CD14-positive monocyte (primary cell): ENCODE measurements around the gene AKR1C3. TPM values are rescaled to one million over a fixed set of nuclear protein-coding genes. Genes with fewer than 3 reads are reported as not detected.
"Not testable (repeated sequence)": the region's sequence is repeated elsewhere in the genome, so short reads cannot be mapped to it uniquely, and the experiment has no call there.

Experiments
- DNase-seq, 3 donors: peaks; one replicate each; pipeline ENCODE4 v3.0.0-alpha.2; 2011 to 2022
- H2AFZ ChIP-seq: 2 replicates; pipeline ENCODE4 v1.6.0; 2012; ENCODE audit warnings: mild to moderate bottlenecking, low read depth, low read length, inconsistent platforms; ENCODE audit not compliant: insufficient read depth, poor library complexity, severe bottlenecking
- H3K27ac ChIP-seq, 2 donors: 1 replicate in 1 of 2; 2 replicates in 1 of 2; pipeline ENCODE4 v1.5.1; 2012 to 2013; ENCODE audit warnings: low read length in 2 of 2, control low read depth in 1 of 2, inconsistent platforms in 1 of 2, low read depth in 1 of 2, mild to moderate bottlenecking in 1 of 2
- H3K27me3 ChIP-seq, 2 donors: one replicate each; pipeline versions ENCODE4 v1.6.0 to v1.6.1; 2011 to 2013; ENCODE audit warnings: low read length in 2 of 2; ENCODE audit not compliant: control insufficient read depth in 2 of 2, insufficient read depth in 2 of 2
- H3K36me3 ChIP-seq, 2 donors: replicated peaks in 1 of 2; 1 replicate in 1 of 2; 2 replicates in 1 of 2; pipeline versions ENCODE4 v1.5.1 to v1.6.1; 2012 to 2013; ENCODE audit warnings: low read length in 2 of 2, control low read depth in 1 of 2, inconsistent platforms in 1 of 2, mild to moderate bottlenecking in 1 of 2; ENCODE audit not compliant: insufficient read depth in 2 of 2, control insufficient read depth in 1 of 2
- H3K4me1 ChIP-seq, 2 donors: 1 replicate in 1 of 2; 2 replicates in 1 of 2; pipeline versions ENCODE4 v1.5.1 to v1.6.1; 2012 to 2013; ENCODE audit warnings: low read length in 2 of 2, control low read depth in 1 of 2, inconsistent platforms in 1 of 2, mild to moderate bottlenecking in 1 of 2, moderate library complexity in 1 of 2; ENCODE audit not compliant: insufficient read depth in 2 of 2, control insufficient read depth in 1 of 2
- H3K4me2 ChIP-seq: replicated peaks from 2 replicates; pipeline ENCODE3; 2012; ENCODE audit warnings: low read length, moderate library complexity, mild to moderate bottlenecking; ENCODE audit not compliant: poor library complexity, severe bottlenecking; ENCODE audit errors: extremely low read depth
- H3K4me3 ChIP-seq, 3 experiments: fragments of 200-600 bp in 1 of 3; sonication (generic) in 1 of 3; replicated peaks in 1 of 3; 1 replicate in 2 of 3; 2 replicates in 1 of 3; pipeline ENCODE4 v1.5.1; 2011 to 2013; ENCODE audit warnings: low read length in 3 of 3, mild to moderate bottlenecking in 3 of 3, control low read depth in 2 of 3, low read depth in 2 of 3, inconsistent platforms in 1 of 3, moderate library complexity in 1 of 3
- H3K79me2 ChIP-seq: 2 replicates; pipeline ENCODE4 v1.6.0; 2012; ENCODE audit warnings: mild to moderate bottlenecking, control low read depth, inconsistent platforms, low read length, moderate library complexity; ENCODE audit not compliant: insufficient read depth
- H3K9ac ChIP-seq: 2 replicates; pipeline ENCODE4 v1.6.0; 2017; ENCODE audit warnings: low read length, mild to moderate bottlenecking; ENCODE audit not compliant: insufficient read depth, poor library complexity, severe bottlenecking
- H3K9me3 ChIP-seq, 2 donors: replicated peaks in 1 of 2; 1 replicate in 1 of 2; 2 replicates in 1 of 2; pipeline versions ENCODE4 v1.5.1 to v1.6.1; 2012 to 2013; ENCODE audit warnings: low read length in 2 of 2, control low read depth in 1 of 2; ENCODE audit not compliant: control insufficient read depth in 1 of 2, insufficient read depth in 1 of 2
- H4K20me1 ChIP-seq: 2 replicates; pipeline ENCODE4 v1.6.0; 2012; ENCODE audit warnings: mild to moderate bottlenecking, low read length, control low read depth, moderate library complexity; ENCODE audit not compliant: insufficient read depth
- H3K27ac Mint-ChIP-seq, 7 donors: one replicate each; pipeline ENCODE4 v1.8.0; 2020; ENCODE audit warnings: mild to moderate bottlenecking in 7 of 7, mixed read lengths in 7 of 7, moderate library complexity in 6 of 7, inconsistent platforms in 2 of 7
- H3K27me3 Mint-ChIP-seq, 3 donors: one replicate each; pipeline ENCODE4 v1.8.0; 2021 to 2022; ENCODE audit warnings: low read depth in 3 of 3, mild to moderate bottlenecking in 3 of 3, mixed read lengths in 3 of 3, moderate library complexity in 3 of 3, inconsistent platforms in 1 of 3
- H3K36me3 Mint-ChIP-seq, 2 donors: one replicate each; pipeline ENCODE4 v1.8.0; 2020; ENCODE audit warnings: mixed read lengths in 2 of 2, inconsistent platforms in 1 of 2, mild to moderate bottlenecking in 1 of 2
- H3K4me1 Mint-ChIP-seq: one replicate; pipeline ENCODE4 v1.8.0; 2020; ENCODE audit warnings: mild to moderate bottlenecking, mixed read lengths
- H3K4me3 Mint-ChIP-seq, 2 donors: one replicate each; pipeline ENCODE4 v1.8.0; 2020; ENCODE audit warnings: mild to moderate bottlenecking in 2 of 2, mixed read lengths in 2 of 2, moderate library complexity in 1 of 2
- H3K9me3 Mint-ChIP-seq, 7 donors: one replicate each; pipeline ENCODE4 v1.8.0; 2020 to 2022; ENCODE audit warnings: mixed read lengths in 7 of 7, mild to moderate bottlenecking in 6 of 7, moderate library complexity in 6 of 7, inconsistent platforms in 2 of 7
- WGBS: methylation state at CpG from one replicate; pipeline ENCODE4 v1.1.5; 2013; ENCODE audit warnings: missing lambda C conversion rate; ENCODE audit not compliant: insufficient coverage; 5-methylcytosine and 5-hydroxymethylcytosine counted together
- intact Hi-C, 2 donors: fragments of 100-400 bp; cut with micrococcal nuclease; formaldehyde crosslinking; loops; one replicate each; pipeline versions ENCODE4 v1.15.0 to v1.15.1; 2023
- polyA plus RNA-seq, 3 donors: library from polyadenylated mRNA; depleted of rRNA in 1 of 3; unstranded in 2 of 3; stranded (reverse) in 1 of 3; fragments of 300-500 nt in 2 of 3; fragments of >200 nt in 1 of 3; fragmentation: Illumina TruSeq in 2 of 3; gene quantifications; 1 replicate in 2 of 3; 2 replicates in 1 of 3; pipeline ENCODE4 v1.2.3, GENCODE V29; 2012 to 2021
- TF ChIP-seq, protein P1 (sequence below): fragments of 200-600 bp; IDR thresholded peaks from one replicate; pipeline ENCODE4 v1.8.0; 2022; ENCODE audit warnings: antibody characterized with exemption, mild to moderate bottlenecking

Gene AKR1C3
- polyA plus RNA-seq, 3 donors, result 1.1 to 2.4 (median 1.9) TPM

DNA sequence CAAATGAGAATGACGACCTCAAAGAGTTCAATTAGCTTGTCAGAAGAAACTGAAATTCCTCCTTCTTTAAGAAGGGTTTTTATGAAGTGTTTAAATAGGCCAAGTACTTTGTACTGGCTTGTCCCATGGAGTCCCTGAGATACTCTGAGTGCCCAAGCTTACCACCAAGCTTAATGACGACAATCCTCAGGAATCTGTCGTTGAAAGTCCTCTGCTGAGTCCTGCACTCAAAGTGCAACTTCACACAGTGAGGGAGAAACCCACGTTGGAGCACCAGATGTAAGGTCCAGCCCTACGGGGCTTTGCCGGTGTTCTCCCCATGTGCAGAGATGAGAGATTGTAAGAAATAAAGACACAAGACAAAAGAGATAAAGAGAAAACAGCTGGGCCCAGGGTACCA is 47.8 kb upstream of the AKR1C3 start:
- Histone ChIP-seq H3K9me3 (peaks cover 0 to 13% of the 10 kb centered on the region in 2 donors), H3K79me2 (no peaks in the 10 kb centered on the region), H2AFZ (no peak overlapping the region), H3K27ac (no peak overlapping the region), H3K27me3 (no peaks in the 10 kb centered on the region), H3K4me2 (no peak overlapping the region), H4K20me1 (no peaks in the 10 kb centered on the region), H3K4me3 (no peak overlapping the region), H3K36me3 (no peaks in the 10 kb centered on the region), H3K4me1 (no peaks in the 10 kb centered on the region), H3K9ac (no peak overlapping the region)
- no peak overlapping the region for H3K4me3 Mint-ChIP-seq
- TF ChIP-seq, protein P1, sequence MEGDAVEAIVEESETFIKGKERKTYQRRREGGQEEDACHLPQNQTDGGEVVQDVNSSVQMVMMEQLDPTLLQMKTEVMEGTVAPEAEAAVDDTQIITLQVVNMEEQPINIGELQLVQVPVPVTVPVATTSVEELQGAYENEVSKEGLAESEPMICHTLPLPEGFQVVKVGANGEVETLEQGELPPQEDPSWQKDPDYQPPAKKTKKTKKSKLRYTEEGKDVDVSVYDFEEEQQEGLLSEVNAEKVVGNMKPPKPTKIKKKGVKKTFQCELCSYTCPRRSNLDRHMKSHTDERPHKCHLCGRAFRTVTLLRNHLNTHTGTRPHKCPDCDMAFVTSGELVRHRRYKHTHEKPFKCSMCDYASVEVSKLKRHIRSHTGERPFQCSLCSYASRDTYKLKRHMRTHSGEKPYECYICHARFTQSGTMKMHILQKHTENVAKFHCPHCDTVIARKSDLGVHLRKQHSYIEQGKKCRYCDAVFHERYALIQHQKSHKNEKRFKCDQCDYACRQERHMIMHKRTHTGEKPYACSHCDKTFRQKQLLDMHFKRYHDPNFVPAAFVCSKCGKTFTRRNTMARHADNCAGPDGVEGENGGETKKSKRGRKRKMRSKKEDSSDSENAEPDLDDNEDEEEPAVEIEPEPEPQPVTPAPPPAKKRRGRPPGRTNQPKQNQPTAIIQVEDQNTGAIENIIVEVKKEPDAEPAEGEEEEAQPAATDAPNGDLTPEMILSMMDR, result no peak
- H3K27ac Mint-ChIP-seq, result no peak overlapping the region
- peaks cover 4 to 20% (median 9%) of the 10 kb centered on the region in 7 donors for H3K9me3 Mint-ChIP-seq
- DNase-seq, result no peak
- H3K27me3 Mint-ChIP-seq, result peaks cover 0 to 1% (median 1%) of the 10 kb centered on the region in 3 donors
- intact Hi-C loops, result no loop called here
- WGBS, result 92% methylated on average over 4 of the region's 6 CpGs
- H3K4me1 Mint-ChIP-seq, result peaks cover 5% of the 10 kb centered on the region
- H3K36me3 Mint-ChIP-seq, result no peaks in the 10 kb centered on the region

DNA sequence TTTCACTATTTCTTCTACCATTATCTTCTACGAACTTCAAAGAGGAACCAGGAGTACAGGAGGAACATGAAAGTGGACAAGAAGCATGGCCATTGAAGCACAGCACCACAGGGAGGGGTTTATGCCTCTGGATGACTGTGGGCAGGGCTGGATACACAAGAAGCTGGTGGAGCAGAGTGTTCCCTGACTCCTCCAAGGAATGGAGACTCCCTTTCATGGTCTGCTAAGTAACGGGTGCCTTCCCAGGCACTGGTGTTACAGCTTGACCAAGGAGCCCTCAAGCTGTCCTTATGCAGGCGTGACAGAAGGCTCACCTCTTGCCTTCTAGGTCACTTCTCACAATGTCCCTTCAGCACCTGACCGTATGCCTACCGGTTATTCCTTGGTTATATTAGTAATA is 47.2 kb upstream of the AKR1C3 start:
- H3K27ac ChIP-seq, H3K4me2 ChIP-seq, H3K4me1 Mint-ChIP-seq, H3K4me3 ChIP-seq, H2AFZ ChIP-seq, H3K4me1 ChIP-seq, H3K27me3 Mint-ChIP-seq, H3K79me2 ChIP-seq, H3K9ac ChIP-seq, H3K27me3 ChIP-seq, H3K36me3 ChIP-seq, H4K20me1 ChIP-seq, H3K36me3 Mint-ChIP-seq, intact Hi-C loops, H3K27ac Mint-ChIP-seq, H3K4me3 Mint-ChIP-seq, DNase-seq: not testable (repeated sequence)
- H3K9me3 Mint-ChIP-seq, result peaks cover 5 to 20% (median 11%) of the 10 kb centered on the region in 7 donors
- 100% methylated on average over 1 of the region's 5 CpGs for WGBS
- H3K9me3 ChIP-seq, result peaks cover 0 to 13% of the 10 kb centered on the region in 2 donors
